ENCODE results near the gene NLRP4. TPM values are rescaled to one million over a fixed set of nuclear protein-coding genes. Genes with fewer than 3 reads are reported as not detected.

Gene NLRP4
- total RNA-seq, 3 donors from 2014 or later, result not detected

- DNase-seq, result no peak
These were observed 40.9 kb downstream of the NLRP4 start for GRCh38 chr19:55877211-55877610.

GRCh38 chr19:55882626-55883025 is 46.3 kb downstream of the NLRP4 start:
- Histone ChIP-seq H3K4me3 (no peak overlapping the region), H3K9me3 (no peaks in the 10 kb centered on the region), H3K4me1 (ENCODE audit: low read depth) (no peaks in the 10 kb centered on the region), H3K36me3 (ENCODE audit: low read depth) (no peaks in the 10 kb centered on the region)
- intact Hi-C loops (cut with DNase I, micrococcal nuclease), result no loop called here
- ATAC-seq (no peak), DNase-seq (no peak)
- TF ChIP-seq, protein P1, sequence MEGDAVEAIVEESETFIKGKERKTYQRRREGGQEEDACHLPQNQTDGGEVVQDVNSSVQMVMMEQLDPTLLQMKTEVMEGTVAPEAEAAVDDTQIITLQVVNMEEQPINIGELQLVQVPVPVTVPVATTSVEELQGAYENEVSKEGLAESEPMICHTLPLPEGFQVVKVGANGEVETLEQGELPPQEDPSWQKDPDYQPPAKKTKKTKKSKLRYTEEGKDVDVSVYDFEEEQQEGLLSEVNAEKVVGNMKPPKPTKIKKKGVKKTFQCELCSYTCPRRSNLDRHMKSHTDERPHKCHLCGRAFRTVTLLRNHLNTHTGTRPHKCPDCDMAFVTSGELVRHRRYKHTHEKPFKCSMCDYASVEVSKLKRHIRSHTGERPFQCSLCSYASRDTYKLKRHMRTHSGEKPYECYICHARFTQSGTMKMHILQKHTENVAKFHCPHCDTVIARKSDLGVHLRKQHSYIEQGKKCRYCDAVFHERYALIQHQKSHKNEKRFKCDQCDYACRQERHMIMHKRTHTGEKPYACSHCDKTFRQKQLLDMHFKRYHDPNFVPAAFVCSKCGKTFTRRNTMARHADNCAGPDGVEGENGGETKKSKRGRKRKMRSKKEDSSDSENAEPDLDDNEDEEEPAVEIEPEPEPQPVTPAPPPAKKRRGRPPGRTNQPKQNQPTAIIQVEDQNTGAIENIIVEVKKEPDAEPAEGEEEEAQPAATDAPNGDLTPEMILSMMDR (IDR thresholded peaks at IDR 0.05), result no peak

More at GRCh38 chr19:55877211-55877610, 40.9 kb downstream of the NLRP4 start:
- Histone ChIP-seq H3K4me3 (no peak overlapping the region), H3K9me3 (no peaks in the 10 kb centered on the region), H3K4me1 (ENCODE audit: low read depth) (no peaks in the 10 kb centered on the region), H3K36me3 (ENCODE audit: low read depth) (no peaks in the 10 kb centered on the region)
- TF ChIP-seq, protein P1 (IDR thresholded peaks at IDR 0.05), result no peak
- ATAC-seq, result no peak
- intact Hi-C loops (cut with DNase I, micrococcal nuclease), result no loop called here

DNA sequence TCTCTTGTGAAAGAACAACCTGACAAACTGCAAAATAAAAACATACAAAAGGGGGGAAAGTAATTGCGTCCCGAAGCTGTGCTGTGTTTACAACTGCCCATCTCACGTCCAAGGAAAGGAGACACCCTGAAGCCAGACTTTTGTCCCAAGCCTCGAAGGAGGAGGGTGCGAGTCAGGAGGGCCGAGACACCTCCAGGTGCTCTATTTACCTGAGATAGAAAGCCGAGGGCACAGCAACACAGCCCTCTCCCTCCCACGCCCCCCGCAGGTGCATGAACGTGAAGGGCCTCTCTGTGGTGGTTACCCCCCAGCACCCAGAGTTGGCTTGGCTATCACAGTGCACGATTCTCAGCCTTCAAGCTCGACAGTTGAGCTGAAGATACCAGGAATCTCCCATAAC is 62.6 kb downstream of the NLRP4 start:
- Histone ChIP-seq H3K4me1 (ENCODE audit: low read depth) (no peaks in the 10 kb centered on the region), H3K4me3 (no peak overlapping the region), H3K36me3 (ENCODE audit: low read depth) (no peaks in the 10 kb centered on the region), H3K9me3 (peaks cover 3% of the 10 kb centered on the region)
- DNase-seq, result no peak
- TF ChIP-seq, protein P1 (IDR thresholded peaks at IDR 0.05), result no peak
- ATAC-seq, result no peak
- intact Hi-C loops (cut with DNase I, micrococcal nuclease), result no loop called here

DNA sequence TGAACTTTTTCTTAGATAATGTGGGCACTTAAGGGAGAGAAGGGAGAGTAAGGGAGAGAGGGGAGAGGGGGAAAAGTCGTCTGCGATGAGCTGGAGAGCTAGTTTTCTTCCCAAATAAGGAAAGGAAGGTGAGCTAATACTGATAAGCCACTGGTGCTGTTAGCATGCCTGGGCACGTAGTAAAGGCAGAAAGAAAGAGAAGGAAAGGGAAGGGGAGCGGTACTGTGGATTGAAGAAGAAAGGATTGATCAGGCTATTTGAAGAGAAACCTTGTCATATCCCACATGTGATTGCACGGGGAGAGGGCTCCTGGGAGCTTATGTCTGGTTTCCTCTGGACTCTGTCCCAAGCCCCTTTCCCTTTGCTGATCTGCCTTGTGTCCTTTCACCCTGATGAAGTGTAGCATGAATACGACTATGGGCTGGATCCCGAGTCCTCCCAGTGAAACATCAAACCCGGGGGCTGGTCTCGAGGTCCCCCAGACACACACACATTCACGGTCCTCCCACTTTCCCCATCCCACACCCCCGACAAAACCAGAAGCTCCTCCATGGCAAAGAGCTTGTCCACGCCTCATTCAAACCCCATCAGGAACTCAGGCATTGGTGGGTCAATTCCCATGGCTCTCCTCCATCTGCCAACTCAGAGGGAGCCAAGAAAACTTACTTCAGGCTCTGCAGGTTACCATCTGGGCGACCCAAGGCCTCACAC is 65.2 kb downstream of the NLRP4 start:
- DNase-seq, result no peak
- TF ChIP-seq, protein P1 (IDR thresholded peaks at IDR 0.05), result no peak
- Histone ChIP-seq H3K36me3 (ENCODE audit: low read depth) (no peaks in the 10 kb centered on the region), H3K4me3 (no peak overlapping the region), H3K4me1 (ENCODE audit: low read depth) (no peaks in the 10 kb centered on the region), H3K9me3 (peaks cover 3% of the 10 kb centered on the region)
- intact Hi-C loops (cut with DNase I, micrococcal nuclease), result no loop called here
- ATAC-seq, result no peak

DNA sequence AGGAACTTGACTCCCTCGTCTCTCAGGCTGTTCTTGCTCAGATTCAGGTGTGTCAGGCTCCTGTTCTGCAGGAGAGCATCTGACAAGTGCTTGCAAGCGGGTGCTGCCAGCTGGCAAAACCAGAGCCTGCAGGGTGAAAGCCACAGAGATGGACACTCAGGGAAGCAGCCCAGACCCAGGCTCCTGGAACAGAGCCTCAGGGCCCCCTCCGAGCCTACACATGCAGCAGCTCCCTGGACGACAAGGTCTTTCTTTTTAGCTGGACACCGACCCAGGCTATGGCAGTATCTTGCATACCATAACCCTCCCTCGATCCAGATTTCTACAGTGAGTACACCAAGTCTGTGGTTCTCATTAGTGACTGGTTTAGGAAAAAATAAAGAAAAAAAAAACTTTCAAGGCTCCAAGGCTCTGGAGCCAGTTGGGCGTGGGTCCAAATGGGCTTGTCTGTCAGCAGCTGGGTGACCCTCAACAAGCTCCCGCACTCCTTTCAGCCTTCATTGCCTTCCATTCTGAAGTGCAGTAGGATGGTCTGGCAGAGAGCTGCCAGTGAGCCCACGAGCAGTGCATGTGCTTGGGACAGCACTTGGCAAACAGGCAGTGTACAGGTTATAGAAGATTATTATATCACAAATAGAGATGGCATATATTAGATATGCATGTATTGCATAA is 65.9 kb downstream of the NLRP4 start:
- DNase-seq (no peak), ATAC-seq (no peak)
- Histone ChIP-seq H3K36me3 (ENCODE audit: low read depth) (no peaks in the 10 kb centered on the region), H3K4me1 (ENCODE audit: low read depth) (no peaks in the 10 kb centered on the region), H3K4me3 (no peak overlapping the region), H3K9me3 (peaks cover 1% of the 10 kb centered on the region)
- intact Hi-C loops (cut with DNase I, micrococcal nuclease), result no loop called here
- TF ChIP-seq, protein P1 (IDR thresholded peaks at IDR 0.05), result no peak

Measured in mucosa of descending colon (tissue), 3 donors.